Mucosa of descending colon (tissue), 3 donors: Measurements from ENCODE around the gene GPX5. TPM values are rescaled to one million over a fixed set of nuclear protein-coding genes. Genes with fewer than 3 reads are reported as not detected.

Source experiments
- ATAC-seq: fragments of 200-7000 bp; cut with Tn5 transposase; one replicate; pipeline ENCODE4 v1.9.1; 2020; ENCODE audit warnings: mild to moderate bottlenecking, moderate library complexity
- DNase-seq, 3 donors: peaks; one replicate each; pipeline ENCODE4 v3.0.0-alpha.2; 2020
- H3K36me3 ChIP-seq: fragments of 200-600 bp; one replicate; pipeline ENCODE4 v1.8.0; 2021; ENCODE audit warnings: low read depth, mild to moderate bottlenecking
- H3K4me1 ChIP-seq: fragments of 200-600 bp; one replicate; pipeline ENCODE4 v1.8.0; 2021; ENCODE audit warnings: low read depth, mild to moderate bottlenecking
- H3K4me3 ChIP-seq: fragments of 200-600 bp; one replicate; pipeline ENCODE4 v1.8.0; 2021; ENCODE audit warnings: mild to moderate bottlenecking
- H3K9me3 ChIP-seq: fragments of 200-600 bp; one replicate; pipeline ENCODE4 v1.8.0; 2021; ENCODE audit warnings: mild to moderate bottlenecking
- CTCF ChIP-seq: fragments of 200-600 bp; IDR thresholded peaks from one replicate; pipeline ENCODE4 v1.8.0; 2022; ENCODE audit warnings: antibody characterized with exemption, mild to moderate bottlenecking
- intact Hi-C, 2 donors: fragments of 100-400 bp; cut with DNase I in 1 of 2; cut with micrococcal nuclease in 1 of 2; formaldehyde crosslinking; loops; one replicate each; pipeline versions ENCODE4 v1.11.0 to v1.11.1; 2022; cut with DNase I, micrococcal nuclease
- long read RNA-seq, 2 donors: library from polyadenylated mRNA; unstranded; transcript quantifications; one replicate each; pipeline ENCODE4 v2.0.0, GENCODE V29; 2019 to 2021
- total RNA-seq, 3 donors: library from RNA; stranded (reverse); fragmentation: NEBNext Ultra II Directional in 2 of 3; extraction: Animal tissue kit (Norgen Biotek cat#: 25700) in 2 of 3; gene quantifications; one replicate each; pipeline versions ENCODE4 v1.2.1 to v1.2.4, GENCODE V29; 2021 to 2023
- donor health status: DM: no; HTN: no; CAD: no; lungs with moderate emphysema.
- donor health status: DM: no; HTN: no; CAD: no.
- donor health status: DM: no; HTN: yes; CAD: no.

GPX5 gene
- not detected for total RNA-seq
- long read RNA-seq, donor 1, result 0 reads
- long read RNA-seq, donor 2, result 0 reads

- ATAC-seq (no peak), DNase-seq (no peak)
These were observed at the start of gene GPX5 for GRCh38 chr6:28525496-28526039. TSS of gene GPX5 (plus strand) at chr6:28525881. CDS start at chr6:28526014, 133 bp downstream.

GRCh38 chr6:28478518-28478917 is 47.2 kb upstream of the GPX5 start:
- Histone ChIP-seq H3K4me3 (no peak overlapping the region), H3K4me1 (no peaks in the 10 kb centered on the region), H3K9me3 (no peaks in the 10 kb centered on the region), H3K36me3 (no peaks in the 10 kb centered on the region)
- no peak for TF ChIP-seq CTCF
- no peak for ATAC-seq
- intact Hi-C loops, result no loop called here
- no peak for DNase-seq

More at GRCh38 chr6:28525496-28526039, at the start of gene GPX5:
- H3K4me3 ChIP-seq, result no peak within 1 kb of the TSS
- intact Hi-C loops, result no loop called here
- no peaks in the 10 kb centered on the region for H3K36me3 ChIP-seq
- no peaks in the 10 kb centered on the region for H3K9me3 ChIP-seq
- H3K4me1 ChIP-seq, result no peaks in the 10 kb centered on the region
- TF ChIP-seq CTCF, result no peak

GRCh38 chr6:28480253-28480932 is 45.3 kb upstream of the GPX5 start:
- DNase-seq (no peak), ATAC-seq (no peak)
- Histone ChIP-seq H3K9me3 (no peaks in the 10 kb centered on the region), H3K36me3 (no peaks in the 10 kb centered on the region), H3K4me3 (no peak overlapping the region), H3K4me1 (no peaks in the 10 kb centered on the region)
- no peak for TF ChIP-seq CTCF
- intact Hi-C loops, result no loop called here

GRCh38 chr6:28485482-28485881 is 40.2 kb upstream of the GPX5 start:
- intact Hi-C loops, result no loop called here
- no peak overlapping the region for H3K4me3 ChIP-seq
- no peaks in the 10 kb centered on the region for H3K4me1 ChIP-seq
- no peak for TF ChIP-seq CTCF
- no peak for DNase-seq
- no peaks in the 10 kb centered on the region for H3K36me3 ChIP-seq
- ATAC-seq, result no peak
- H3K9me3 ChIP-seq, result no peaks in the 10 kb centered on the region

GRCh38 chr6:28486533-28486932 is 39.1 kb upstream of the GPX5 start:
- Histone ChIP-seq H3K4me3 (no peak overlapping the region), H3K9me3 (no peaks in the 10 kb centered on the region), H3K36me3 (no peaks in the 10 kb centered on the region), H3K4me1 (no peaks in the 10 kb centered on the region)
- ATAC-seq (no peak), DNase-seq (no peak)
- no peak for TF ChIP-seq CTCF
- intact Hi-C loops, result no loop called here
